ENCODE results near the gene PLCZ1. TPM values are rescaled to one million over a fixed set of nuclear protein-coding genes. Genes with fewer than 3 reads are reported as not detected.

The PLCZ1 gene
- total and polyA plus RNA-seq, 9 of the 15 experiments (the other 6 are each of a cell fraction or from before 2014, with no cell fraction given): not detected

DNA sequence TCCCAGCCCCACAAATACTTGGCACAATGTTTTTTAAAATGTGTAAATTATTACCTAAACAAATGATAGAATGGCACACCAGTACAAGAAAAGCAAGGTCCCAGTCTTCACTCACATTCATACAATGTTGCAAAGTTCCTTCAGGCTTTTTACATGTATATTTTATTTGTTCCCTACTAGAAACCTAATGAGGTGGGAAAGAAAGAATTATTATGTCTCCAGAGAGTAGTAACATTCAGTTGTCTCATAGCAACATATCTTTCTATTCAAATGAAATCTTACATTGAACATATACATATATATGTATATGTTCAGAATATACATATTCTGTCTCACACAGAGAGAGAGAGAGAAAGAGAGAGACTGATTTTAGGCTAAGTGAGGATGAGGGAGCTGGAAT is 85.2 kb downstream of the PLCZ1 start (continued):
- TF ChIP-seq XRCC5 (IDR thresholded peaks at IDR 0.05; ENCODE audit: low read depth, low read length) (no peak), CUX1 (CRISPR knock-in tag; IDR thresholded peaks at IDR 0.05) (no peak), HMGN3 (IDR thresholded peaks at IDR 0.05; ENCODE audit: borderline replicate concordance, extremely low read depth, insufficient read length, low read depth, low read length) (no peak), STAT6 (CRISPR knock-in tag; IDR thresholded peaks at IDR 0.05) (no peak), ZC3H8 (IDR thresholded peaks at IDR 0.05) (no peak)
- TF ChIP-seq, protein P1, sequence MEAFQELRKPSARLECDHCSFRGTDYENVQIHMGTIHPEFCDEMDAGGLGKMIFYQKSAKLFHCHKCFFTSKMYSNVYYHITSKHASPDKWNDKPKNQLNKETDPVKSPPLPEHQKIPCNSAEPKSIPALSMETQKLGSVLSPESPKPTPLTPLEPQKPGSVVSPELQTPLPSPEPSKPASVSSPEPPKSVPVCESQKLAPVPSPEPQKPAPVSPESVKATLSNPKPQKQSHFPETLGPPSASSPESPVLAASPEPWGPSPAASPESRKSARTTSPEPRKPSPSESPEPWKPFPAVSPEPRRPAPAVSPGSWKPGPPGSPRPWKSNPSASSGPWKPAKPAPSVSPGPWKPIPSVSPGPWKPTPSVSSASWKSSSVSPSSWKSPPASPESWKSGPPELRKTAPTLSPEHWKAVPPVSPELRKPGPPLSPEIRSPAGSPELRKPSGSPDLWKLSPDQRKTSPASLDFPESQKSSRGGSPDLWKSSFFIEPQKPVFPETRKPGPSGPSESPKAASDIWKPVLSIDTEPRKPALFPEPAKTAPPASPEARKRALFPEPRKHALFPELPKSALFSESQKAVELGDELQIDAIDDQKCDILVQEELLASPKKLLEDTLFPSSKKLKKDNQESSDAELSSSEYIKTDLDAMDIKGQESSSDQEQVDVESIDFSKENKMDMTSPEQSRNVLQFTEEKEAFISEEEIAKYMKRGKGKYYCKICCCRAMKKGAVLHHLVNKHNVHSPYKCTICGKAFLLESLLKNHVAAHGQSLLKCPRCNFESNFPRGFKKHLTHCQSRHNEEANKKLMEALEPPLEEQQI (IDR thresholded peaks at IDR 0.05): no peak
